ENCODE measurements around the gene FAT1. TPM values are rescaled to one million over a fixed set of nuclear protein-coding genes. Genes with fewer than 3 reads are reported as not detected.

Gene FAT1
- total RNA-seq, 4 donors from 2014 or later = 56.4 to 79.9 (median 67.7) TPM

- TF ChIP-seq, protein P1, sequence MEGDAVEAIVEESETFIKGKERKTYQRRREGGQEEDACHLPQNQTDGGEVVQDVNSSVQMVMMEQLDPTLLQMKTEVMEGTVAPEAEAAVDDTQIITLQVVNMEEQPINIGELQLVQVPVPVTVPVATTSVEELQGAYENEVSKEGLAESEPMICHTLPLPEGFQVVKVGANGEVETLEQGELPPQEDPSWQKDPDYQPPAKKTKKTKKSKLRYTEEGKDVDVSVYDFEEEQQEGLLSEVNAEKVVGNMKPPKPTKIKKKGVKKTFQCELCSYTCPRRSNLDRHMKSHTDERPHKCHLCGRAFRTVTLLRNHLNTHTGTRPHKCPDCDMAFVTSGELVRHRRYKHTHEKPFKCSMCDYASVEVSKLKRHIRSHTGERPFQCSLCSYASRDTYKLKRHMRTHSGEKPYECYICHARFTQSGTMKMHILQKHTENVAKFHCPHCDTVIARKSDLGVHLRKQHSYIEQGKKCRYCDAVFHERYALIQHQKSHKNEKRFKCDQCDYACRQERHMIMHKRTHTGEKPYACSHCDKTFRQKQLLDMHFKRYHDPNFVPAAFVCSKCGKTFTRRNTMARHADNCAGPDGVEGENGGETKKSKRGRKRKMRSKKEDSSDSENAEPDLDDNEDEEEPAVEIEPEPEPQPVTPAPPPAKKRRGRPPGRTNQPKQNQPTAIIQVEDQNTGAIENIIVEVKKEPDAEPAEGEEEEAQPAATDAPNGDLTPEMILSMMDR (IDR thresholded peaks at IDR 0.05; ENCODE audit: low read depth) = no peak
These were observed 96.3 kb downstream of the FAT1 start for GRCh38 chr4:186627226-186627865.

DNA sequence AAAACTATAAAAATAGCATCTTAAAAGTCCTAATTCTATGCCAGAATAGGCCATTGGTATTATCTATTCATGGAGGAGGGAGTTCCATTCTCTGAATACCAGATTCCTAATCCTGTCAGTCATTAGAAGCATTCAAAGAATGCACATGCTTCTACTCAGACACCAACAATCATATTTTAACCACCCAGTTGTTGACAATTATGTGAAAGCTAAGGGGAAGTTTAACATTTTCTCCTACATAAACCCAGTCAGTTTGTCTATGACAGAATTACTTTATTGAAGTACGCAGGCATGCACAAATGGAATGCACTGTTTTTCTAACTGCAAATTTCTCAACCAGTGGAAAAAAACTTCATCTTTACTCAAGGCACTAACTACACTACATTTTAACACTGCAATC, 98.7 kb downstream of the FAT1 start:
- TF ChIP-seq, protein P1 (IDR thresholded peaks at IDR 0.05; ENCODE audit: low read depth) = no peak

DNA sequence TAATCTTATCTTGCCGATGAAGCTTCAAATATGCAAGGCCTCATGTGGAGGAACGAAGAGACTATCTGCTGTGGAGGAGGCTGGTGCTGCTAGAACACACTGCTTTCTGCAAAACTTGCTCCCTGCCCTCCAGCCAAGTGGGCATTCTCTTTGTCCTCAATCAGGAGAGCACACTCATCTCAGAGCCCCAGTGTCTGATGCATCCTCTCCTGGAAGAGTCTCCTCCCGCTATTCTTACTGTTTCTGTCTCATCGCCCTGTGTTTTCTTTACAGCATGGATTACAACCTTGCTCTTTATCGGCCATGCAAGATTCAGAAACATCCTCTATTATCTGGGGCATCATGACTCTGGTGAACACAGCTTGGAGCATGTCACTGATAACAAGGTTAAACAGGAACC, 100.1 kb downstream of the FAT1 start:
- TF ChIP-seq, protein P1 (IDR thresholded peaks at IDR 0.05; ENCODE audit: low read depth) = no peak

DNA sequence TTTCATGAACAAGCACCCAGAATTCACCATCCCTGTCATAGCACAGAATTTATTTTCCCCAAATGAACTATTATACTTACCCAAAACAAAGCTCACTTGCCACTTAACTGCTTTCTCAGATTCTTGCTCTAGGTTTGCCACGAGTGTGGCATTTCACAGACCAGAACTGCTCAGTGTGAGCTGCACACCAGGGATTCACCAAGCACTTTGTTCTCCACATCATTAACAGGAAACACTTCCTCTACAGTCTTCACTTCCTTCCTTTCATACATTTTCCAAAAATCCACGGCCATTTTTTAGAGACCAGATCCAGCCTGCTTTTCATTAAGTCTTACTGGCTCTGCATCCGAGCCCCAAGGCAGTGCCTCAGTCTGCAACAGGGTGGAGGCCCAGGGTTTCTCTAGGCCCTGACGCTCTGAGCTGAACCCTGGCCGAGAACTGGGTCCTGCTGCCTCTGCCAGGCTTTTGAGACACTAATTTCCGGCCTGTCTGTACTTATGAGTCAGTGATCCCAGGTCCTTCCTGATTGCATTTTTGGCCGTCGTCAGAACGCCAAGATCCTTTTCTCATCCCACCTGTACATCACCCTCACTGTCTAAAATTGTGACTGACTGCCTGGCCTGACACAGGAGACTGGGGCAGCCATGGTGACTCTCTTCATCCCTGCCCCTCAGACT, 100.7 kb downstream of the FAT1 start:
- TF ChIP-seq, protein P1 (IDR thresholded peaks at IDR 0.05; ENCODE audit: low read depth) = no peak

GRCh38 chr4:186621959-186622553, 101.6 kb downstream of the FAT1 start:
- TF ChIP-seq, protein P1 (IDR thresholded peaks at IDR 0.05; ENCODE audit: low read depth) = no peak

DNA sequence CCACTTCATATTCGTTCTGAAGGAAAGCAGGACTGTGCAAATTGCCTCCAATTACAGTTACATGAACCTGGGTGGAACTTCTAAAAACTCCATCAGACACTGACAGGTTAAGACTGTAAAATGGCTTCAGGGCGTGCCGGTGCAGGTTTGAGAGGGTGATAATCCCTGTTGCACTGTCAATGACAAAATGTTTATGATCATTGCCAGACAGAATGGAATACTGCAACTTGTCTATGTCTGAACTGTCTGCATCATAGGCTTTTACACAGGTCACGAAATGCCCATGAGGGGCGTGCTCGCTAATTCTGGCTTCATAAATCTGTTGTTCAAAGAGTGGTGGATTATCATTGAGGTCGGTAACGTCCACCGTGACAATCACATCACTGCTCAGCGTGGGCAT, 104.6 kb downstream of the FAT1 start:
- TF ChIP-seq, protein P1 (IDR thresholded peaks at IDR 0.05; ENCODE audit: low read depth) = no peak

GRCh38 chr4:186617921-186618320, 105.7 kb downstream of the FAT1 start:
- TF ChIP-seq, protein P1 (IDR thresholded peaks at IDR 0.05; ENCODE audit: low read depth) = no peak

Data from subcutaneous adipose tissue (tissue), 4 donors.